ACC112 (cell line): ENCODE data around the gene FGGY.

Source experiments
- H2AFZ ChIP-seq: fragments of 200-600 bp; sonication (generic); one replicate; pipeline ENCODE4 v1.6.0; 2017; ENCODE audit warnings: antibody characterized with exemption, low read length; ENCODE audit not compliant: unreplicated experiment
- H3K27ac ChIP-seq: fragments of 200-600 bp; sonication (generic); 2 replicates; pipeline ENCODE4 v1.5.1; 2014; ENCODE audit warnings: low read depth, mild to moderate bottlenecking, antibody characterized with exemption, low read length, moderate library complexity
- H3K27me3 ChIP-seq: fragments of 200-600 bp; sonication (generic); 2 replicates; pipeline ENCODE4 v1.6.1; 2014; ENCODE audit warnings: mild to moderate bottlenecking, antibody characterized with exemption, low read length, moderate library complexity, mixed read lengths; ENCODE audit not compliant: insufficient read depth
- H3K36me3 ChIP-seq: fragments of 200-600 bp; sonication (generic); 2 replicates; pipeline ENCODE4 v1.6.1; 2016; ENCODE audit warnings: mild to moderate bottlenecking, antibody characterized with exemption, low read length, moderate library complexity, mixed read lengths; ENCODE audit not compliant: insufficient read depth
- H3K4me1 ChIP-seq: fragments of 200-600 bp; sonication (generic); one replicate; pipeline ENCODE4 v1.6.1; 2016; ENCODE audit warnings: low read length, mixed read lengths; ENCODE audit not compliant: insufficient read depth, unreplicated experiment, control insufficient read depth
- H3K4me3 ChIP-seq: fragments of 200-600 bp; sonication (generic); 2 replicates; pipeline ENCODE4 v1.5.1; 2014; ENCODE audit warnings: mild to moderate bottlenecking, low read depth, low read length
- H3K79me2 ChIP-seq: fragments of 200-600 bp; sonication (generic); one replicate; pipeline ENCODE4 v1.6.0; 2016; ENCODE audit warnings: low read length; ENCODE audit not compliant: control insufficient read depth, unreplicated experiment, insufficient read depth

The FGGY gene

DNA sequence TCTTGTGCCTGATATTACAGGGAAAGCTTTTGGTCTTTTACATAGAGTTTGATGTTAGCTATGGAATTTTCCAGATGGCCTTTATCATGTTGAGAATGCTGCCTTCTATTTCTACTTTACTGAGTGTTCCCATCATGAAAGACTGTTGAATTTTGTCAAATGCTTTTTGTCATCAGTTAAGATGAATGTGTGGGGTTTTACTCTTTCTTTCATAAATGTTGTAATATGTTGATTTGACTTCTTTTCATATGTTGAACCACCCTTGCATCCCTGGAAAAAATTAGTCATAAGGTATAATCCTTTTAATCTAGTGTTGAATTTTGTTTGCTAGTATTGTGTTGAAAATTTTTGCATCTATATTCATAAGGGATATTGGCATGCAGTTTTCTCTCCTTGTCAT is 501.7 kb downstream of the FGGY start:
- Histone ChIP-seq H2AFZ (no peak overlapping the region), H3K79me2 (no peaks in the 10 kb centered on the region), H3K36me3 (no peaks in the 10 kb centered on the region), H3K4me1 (no peaks in the 10 kb centered on the region), H3K27me3 (peaks cover 7% of the 10 kb centered on the region; the same call in 1 of the 2 replicates), H3K27ac (no peak overlapping the region), H3K4me3 (no peak overlapping the region)

DNA sequence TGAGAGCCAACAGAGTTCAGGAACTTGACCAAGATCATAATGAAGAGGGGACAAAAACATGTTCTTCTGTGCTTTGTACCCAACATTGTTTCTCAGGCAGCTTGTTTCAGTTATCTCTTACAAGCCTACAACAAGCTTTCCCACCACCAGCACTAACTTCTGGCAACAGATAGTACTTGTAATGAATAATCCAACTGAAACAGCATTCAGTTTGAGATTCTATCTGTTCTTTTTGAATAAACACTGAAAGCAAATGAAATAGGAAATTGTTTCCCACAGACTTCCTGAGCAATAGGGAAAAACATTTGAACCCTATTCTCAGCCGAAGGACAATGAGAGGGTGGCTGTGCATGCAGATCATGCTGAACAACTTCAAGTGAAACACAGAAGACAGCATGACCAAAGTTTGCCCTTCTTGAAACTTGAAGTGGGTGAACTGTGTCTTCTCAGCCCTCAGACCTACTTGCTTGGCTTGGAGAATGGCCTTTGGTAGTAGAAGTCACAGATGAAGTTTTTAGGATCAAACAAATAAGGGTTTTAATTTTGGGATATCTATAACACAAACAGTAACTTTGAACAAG is 506.7 kb downstream of the FGGY start:
- no peak overlapping the region for H3K4me3 ChIP-seq
- H3K27ac ChIP-seq: no peak overlapping the region
- H3K79me2 ChIP-seq: no peaks in the 10 kb centered on the region
- no peaks in the 10 kb centered on the region for H3K4me1 ChIP-seq
- no peak overlapping the region for H2AFZ ChIP-seq
- peaks cover 4% of the 10 kb centered on the region for H3K27me3 ChIP-seq
- no peaks in the 10 kb centered on the region for H3K36me3 ChIP-seq

DNA sequence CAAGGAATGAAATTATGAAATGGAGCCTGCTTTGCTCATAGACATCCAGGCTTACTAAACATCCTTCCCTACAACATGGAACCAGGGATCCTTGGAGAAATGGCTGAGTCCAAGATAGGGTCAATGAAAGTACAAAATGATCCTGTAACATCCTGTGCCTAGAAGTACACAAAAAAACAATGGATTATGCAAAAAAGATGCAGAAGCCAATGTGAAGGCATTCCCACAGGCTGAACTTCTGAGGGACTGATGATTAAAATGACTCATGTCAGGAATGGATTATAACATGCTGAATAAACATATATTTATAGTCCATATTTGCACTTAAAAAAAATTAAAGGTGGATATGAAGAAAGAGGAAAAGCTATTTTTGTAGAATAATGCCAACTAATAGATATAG is 507.4 kb downstream of the FGGY start:
- H3K79me2 ChIP-seq: no peaks in the 10 kb centered on the region
- no peaks in the 10 kb centered on the region for H3K36me3 ChIP-seq

DNA sequence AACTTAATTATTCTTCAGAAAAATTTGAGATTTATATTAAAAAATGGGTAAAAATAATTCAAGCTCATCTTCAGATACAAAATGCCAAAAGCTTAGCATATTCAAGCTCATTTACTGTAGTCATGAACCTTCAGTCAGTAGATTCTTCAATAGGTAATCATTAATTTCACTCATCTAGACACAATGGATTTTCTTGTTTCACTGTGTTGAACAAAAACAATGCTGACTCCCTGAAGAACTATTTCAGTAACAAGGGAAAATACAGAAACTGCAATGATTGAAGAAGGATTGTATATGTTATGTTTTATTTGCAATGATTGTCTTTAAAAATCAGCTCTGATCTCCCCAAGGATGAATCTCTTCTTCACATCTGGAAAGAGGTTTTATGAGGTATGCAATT is 508.7 kb downstream of the FGGY start:
- no peaks in the 10 kb centered on the region for H3K36me3 ChIP-seq
- no peak overlapping the region for H3K4me3 ChIP-seq
- H3K27me3 ChIP-seq: peaks cover 14% of the 10 kb centered on the region
- no peaks in the 10 kb centered on the region for H3K79me2 ChIP-seq
- no peak overlapping the region for H3K27ac ChIP-seq
- H3K4me1 ChIP-seq: no peaks in the 10 kb centered on the region
- no peak overlapping the region for H2AFZ ChIP-seq

More for the DNA sequence above, 507.4 kb downstream of the FGGY start:
- Histone ChIP-seq H2AFZ (no peak overlapping the region), H3K27ac (no peak overlapping the region), H3K4me3 (no peak overlapping the region), H3K4me1 (no peaks in the 10 kb centered on the region), H3K27me3 (peaks cover 12% of the 10 kb centered on the region)
